Endothelial cell of umbilical vein (primary cell): ENCODE measurements around the gene R3HDM1. TPM values are rescaled to one million over a fixed set of nuclear protein-coding genes. Genes with fewer than 3 reads are reported as not detected.

ENCODE experiments used
- BruUV-seq: library from RNA; stranded (reverse); fragments of 400-500 nt; replicated peaks from 2 replicates; lab custom pipeline; 2021; lab: Mats Ljungman, UMichigan
- CTCF ChIA-PET: fragments of 300-600, 350-600 bp; sonication (Branson Sonifier 250); formaldehyde crosslinking; loops from one replicate; lab custom pipeline; 2021; ENCODE audit warnings: antibody characterized with exemption, inconsistent platforms; lab: Charles Lee
- POLR2A ChIA-PET: fragments of 300-600, 350-600 bp; sonication (Branson Sonifier 250); formaldehyde crosslinking; loops from one replicate; lab custom pipeline; 2021; ENCODE audit warnings: antibody characterized with exemption, inconsistent platforms; lab: Charles Lee
- DNase-seq: peaks from one replicate; pipeline ENCODE4 v3.0.0-alpha.2; 2011; ENCODE audit warnings: low read depth, low spot score
- FAIRE-seq: peaks from 2 replicates; lab custom pipeline; 2011; peaks lifted over from hg19 to GRCh38; lab: Jason Lieb, UNC
- H2AFZ ChIP-seq: 2 replicates; pipeline ENCODE4 v1.6.0; 2012; ENCODE audit warnings: low read depth, low read length, control low read depth, inconsistent platforms
- H3K27ac ChIP-seq: 2 replicates; pipeline ENCODE4 v1.5.1; 2011; ENCODE audit warnings: low read depth, mild to moderate bottlenecking, control low read depth, low read length, moderate library complexity; ENCODE audit not compliant: insufficient read depth
- H3K27me3 ChIP-seq, 2 experiments: 2 replicates each; pipeline versions ENCODE4 v1.6.0 to v1.6.1; 2011; ENCODE audit warnings: low read length in 2 of 2, mixed read lengths in 1 of 2; ENCODE audit not compliant: control insufficient read depth in 2 of 2, insufficient read depth in 2 of 2
- H3K36me3 ChIP-seq, 2 experiments: 2 replicates in 1 of 2; 3 replicates in 1 of 2; pipeline ENCODE4 v1.5.1; 2011; ENCODE audit warnings: low read length in 2 of 2, mild to moderate bottlenecking in 1 of 2, moderate library complexity in 1 of 2; ENCODE audit not compliant: control insufficient read depth in 2 of 2, insufficient read depth in 2 of 2; ENCODE audit errors: extremely low read depth in 1 of 2
- H3K4me1 ChIP-seq: 3 replicates; pipeline ENCODE4 v1.5.1; 2011; ENCODE audit warnings: mild to moderate bottlenecking, low read length; ENCODE audit not compliant: control insufficient read depth, insufficient read depth; ENCODE audit errors: extremely low read depth
- H3K4me2 ChIP-seq: 2 replicates; pipeline ENCODE4 v1.6.1; 2011; ENCODE audit warnings: low read length, control low read depth, mixed read lengths; ENCODE audit not compliant: insufficient read depth
- H3K4me3 ChIP-seq, 3 experiments: fragments of 200-600 bp in 1 of 3; sonication (generic), shearing (Covaris generic) in 1 of 3; replicated peaks in 1 of 3; 2 replicates each; pipeline ENCODE4 v1.5.1; 2011 to 2016; ENCODE audit warnings: control low read depth in 3 of 3, low read length in 3 of 3, mild to moderate bottlenecking in 2 of 3, inconsistent platforms in 1 of 3, low read depth in 1 of 3, moderate library complexity in 1 of 3; ENCODE audit not compliant: insufficient read depth in 1 of 3
- H3K79me2 ChIP-seq: 2 replicates; pipeline ENCODE4 v1.6.0; 2012; ENCODE audit warnings: low read length, inconsistent platforms; ENCODE audit not compliant: control insufficient read depth, insufficient read depth
- H3K9ac ChIP-seq: replicated peaks from 2 replicates; pipeline ENCODE3; 2011; ENCODE audit warnings: low read length, control low read depth; ENCODE audit not compliant: insufficient read depth; ENCODE audit errors: extremely low read depth
- H3K9me1 ChIP-seq: replicated peaks from 3 replicates; pipeline ENCODE4 v1.6.0; 2011; ENCODE audit warnings: mild to moderate bottlenecking, low read length; ENCODE audit not compliant: control insufficient read depth, insufficient read depth; ENCODE audit errors: extremely low read depth
- H3K9me3 ChIP-seq: replicated peaks from 2 replicates; pipeline ENCODE4 v1.5.1; 2012; ENCODE audit warnings: low read length, inconsistent platforms; ENCODE audit not compliant: control insufficient read depth, insufficient read depth
- H4K20me1 ChIP-seq: replicated peaks from 2 replicates; pipeline ENCODE3; 2011; ENCODE audit warnings: mild to moderate bottlenecking, low read length; ENCODE audit not compliant: control insufficient read depth, insufficient read depth; ENCODE audit errors: extremely low read depth
- EZH2 ChIP-seq: IDR thresholded peaks from 2 replicates; pipeline ENCODE4 v1.6.1; 2012; ENCODE audit warnings: borderline replicate concordance, low read depth, mild to moderate bottlenecking, moderate library complexity, low read length, inconsistent platforms; ENCODE audit not compliant: severe bottlenecking
- FOS ChIP-seq: IDR thresholded peaks from 2 replicates; pipeline ENCODE4 v1.6.1; 2011; ENCODE audit warnings: mild to moderate bottlenecking, low read length, moderate library complexity, borderline replicate concordance; ENCODE audit not compliant: insufficient read depth
- GATA2 ChIP-seq: IDR thresholded peaks from 2 replicates; pipeline ENCODE4 v1.7.0; 2011; ENCODE audit warnings: low read depth, mild to moderate bottlenecking, moderate library complexity, mixed read lengths, low read length; ENCODE audit not compliant: insufficient read length, insufficient read depth
- JUN ChIP-seq: IDR thresholded peaks from 2 replicates; pipeline ENCODE4 v1.6.1; 2011; ENCODE audit warnings: borderline replicate concordance, low read depth; ENCODE audit not compliant: insufficient read length, insufficient read depth
- MAX ChIP-seq: IDR thresholded peaks from 2 replicates; pipeline ENCODE4 v1.6.1; 2011; ENCODE audit not compliant: insufficient read depth, insufficient read length
- MYC ChIP-seq: IDR thresholded peaks from one replicate; pipeline ENCODE4 v1.6.1; 2011; ENCODE audit warnings: mild to moderate bottlenecking, low read depth, low read length
- POLR2AphosphoS5 ChIP-seq: IDR thresholded peaks from 2 replicates; pipeline ENCODE4 v1.6.1; 2012; ENCODE audit warnings: low read depth, mild to moderate bottlenecking, control low read depth, low read length, moderate library complexity; ENCODE audit not compliant: insufficient read depth
- dilution Hi-C: fragments of 300-500 bp; cut with MboI; formaldehyde crosslinking; loops from one replicate; pipeline ENCODE4 v1.15.0; 2019; ENCODE audit warnings: low sequenced_read_pairs; ENCODE audit not compliant: extremely low pct_ligation_motif_present
- intact Hi-C: fragments of 100-400 bp; cut with micrococcal nuclease; formaldehyde crosslinking; loops from one replicate; pipeline ENCODE4 v1.10.0; 2022
- polyA plus RNA-seq, 4 experiments: library from polyadenylated mRNA; depleted of rRNA in 3 of 4; stranded (reverse) in 3 of 4; unstranded in 1 of 4; fragments of >200 nt; gene quantifications; 2 replicates each; pipeline versions ENCODE4 v1.2.1 to v1.2.3, GENCODE V29; 2011 to 2012; ENCODE audit warnings: missing spikeins in 1 of 4
- total RNA-seq: library from RNA; stranded (reverse); gene quantifications from 2 replicates; pipeline ENCODE4 v1.2.3, GENCODE V29; 2021
- TF ChIP-seq, protein P1 (sequence below), 2 donors: IDR thresholded peaks; 1 replicate in 1 of 2; 2 replicates in 1 of 2; pipeline ENCODE4 v1.5.1; 2011; ENCODE audit warnings: low read length in 2 of 2, mild to moderate bottlenecking in 2 of 2, moderate library complexity in 2 of 2, control low read depth in 1 of 2, inconsistent platforms in 1 of 2, low read depth in 1 of 2; ENCODE audit not compliant: insufficient read depth in 1 of 2; ENCODE audit errors: extremely low read depth in 1 of 2

R3HDM1 gene
- total and polyA plus RNA-seq, 2 donors (not counting 3 experiments of a cell fraction or from before 2014, with no cell fraction given): 36.6 to 61.8 TPM

DNA sequence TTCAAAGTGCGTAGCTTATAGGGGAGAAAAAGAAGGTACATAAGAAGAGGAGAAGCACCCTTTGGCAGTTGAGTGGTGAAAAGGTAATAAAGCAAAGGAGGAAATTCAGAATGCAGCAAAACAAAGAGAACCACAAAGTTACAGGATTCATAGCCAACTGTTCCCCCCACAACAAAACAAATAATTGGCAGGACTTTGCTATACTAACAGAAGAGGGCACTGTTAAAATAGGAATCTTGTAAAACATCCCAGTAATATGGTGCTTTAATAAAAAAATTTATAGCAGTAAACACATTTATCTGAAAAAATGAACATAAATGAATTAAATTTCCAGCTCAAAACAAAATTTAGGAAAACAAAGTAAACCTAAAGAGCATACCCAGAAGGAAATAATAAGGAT lies 42.3 kb downstream of the R3HDM1 start:
- DNase-seq: peak; percentile 1
- H3K9ac ChIP-seq: no peak overlapping the region
- ChIA-PET POLR2A (interaction anchor here (1.2 kb wide), 1 partner anchor 24 kb away, joined by 4 read pairs; no protein-coding TSS in a partner anchor), CTCF (interaction anchor here (0.9 to 2.5 kb wide), 5 partner anchors 12 to 585 kb away, joined by 3 to 22 read pairs (median 7); partner anchors contain the start of genes R3HDM1 and ZRANB3)
- no peaks in the 10 kb centered on the region for H3K9me1 ChIP-seq
- no peak for FAIRE-seq
- no peaks in the 10 kb centered on the region for H3K9me3 ChIP-seq
- dilution Hi-C loops: no loop called here
- no peak overlapping the region for H2AFZ ChIP-seq
- H3K4me2 ChIP-seq: no peak overlapping the region
- H4K20me1 ChIP-seq: no peaks in the 10 kb centered on the region
- no peaks in the 10 kb centered on the region for H3K36me3 ChIP-seq
- TF ChIP-seq, protein P1, sequence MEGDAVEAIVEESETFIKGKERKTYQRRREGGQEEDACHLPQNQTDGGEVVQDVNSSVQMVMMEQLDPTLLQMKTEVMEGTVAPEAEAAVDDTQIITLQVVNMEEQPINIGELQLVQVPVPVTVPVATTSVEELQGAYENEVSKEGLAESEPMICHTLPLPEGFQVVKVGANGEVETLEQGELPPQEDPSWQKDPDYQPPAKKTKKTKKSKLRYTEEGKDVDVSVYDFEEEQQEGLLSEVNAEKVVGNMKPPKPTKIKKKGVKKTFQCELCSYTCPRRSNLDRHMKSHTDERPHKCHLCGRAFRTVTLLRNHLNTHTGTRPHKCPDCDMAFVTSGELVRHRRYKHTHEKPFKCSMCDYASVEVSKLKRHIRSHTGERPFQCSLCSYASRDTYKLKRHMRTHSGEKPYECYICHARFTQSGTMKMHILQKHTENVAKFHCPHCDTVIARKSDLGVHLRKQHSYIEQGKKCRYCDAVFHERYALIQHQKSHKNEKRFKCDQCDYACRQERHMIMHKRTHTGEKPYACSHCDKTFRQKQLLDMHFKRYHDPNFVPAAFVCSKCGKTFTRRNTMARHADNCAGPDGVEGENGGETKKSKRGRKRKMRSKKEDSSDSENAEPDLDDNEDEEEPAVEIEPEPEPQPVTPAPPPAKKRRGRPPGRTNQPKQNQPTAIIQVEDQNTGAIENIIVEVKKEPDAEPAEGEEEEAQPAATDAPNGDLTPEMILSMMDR (IDR thresholded peaks at IDR 0.05; ENCODE audit: extremely low read depth in 1 of 2, insufficient read depth in 1 of 2, low read depth in 1 of 2, low read length in 2 of 2): no peak
- no peak for TF ChIP-seq FOS
- TF ChIP-seq GATA2: no peak
- no peak for TF ChIP-seq MAX
- H3K27ac ChIP-seq: no peak overlapping the region
- no peak overlapping the region for H3K4me3 ChIP-seq
- no peaks in the 10 kb centered on the region for H3K79me2 ChIP-seq
- no peaks in the 10 kb centered on the region for H3K4me1 ChIP-seq
- intact Hi-C loops: no loop called here
- no peaks in the 10 kb centered on the region for H3K27me3 ChIP-seq
- BruUV-seq: no TSS peak

DNA sequence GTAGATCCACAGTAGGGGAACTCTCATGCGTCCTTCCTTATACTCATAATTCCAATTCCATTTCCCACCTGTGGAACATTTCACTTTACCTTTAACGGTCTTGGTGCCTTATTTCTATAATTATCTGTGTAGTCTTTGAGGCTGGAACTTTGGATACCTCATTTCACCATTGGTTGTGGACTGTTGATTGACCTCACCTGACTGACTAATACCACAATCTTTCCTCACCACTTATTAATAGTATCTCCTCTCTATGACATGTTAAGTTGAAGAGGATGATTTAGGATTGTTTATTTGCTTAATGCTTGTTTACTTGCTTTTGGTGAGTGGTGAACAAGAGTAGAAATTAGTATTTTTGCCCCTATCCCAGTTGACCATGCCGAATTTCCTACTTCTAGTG lies 50.0 kb downstream of the R3HDM1 start:
- FAIRE-seq (no peak), DNase-seq (no peak)
- no TSS peak for BruUV-seq
- ChIA-PET POLR2A (no interaction called here), CTCF (no interaction called here)
- H2AFZ ChIP-seq: no peak overlapping the region
- no peak for TF ChIP-seq EZH2
- TF ChIP-seq, protein P1 (IDR thresholded peaks at IDR 0.05; ENCODE audit: extremely low read depth in 1 of 2, insufficient read depth in 1 of 2, low read depth in 1 of 2, low read length in 2 of 2): no peak
- no peak for TF ChIP-seq POLR2AphosphoS5
- TF ChIP-seq MYC: no peak
- TF ChIP-seq JUN: no peak
- no peaks in the 10 kb centered on the region for H3K4me1 ChIP-seq
- H3K4me2 ChIP-seq: no peak overlapping the region
- H3K36me3 ChIP-seq: no peaks in the 10 kb centered on the region
- no peaks in the 10 kb centered on the region for H3K79me2 ChIP-seq
- dilution Hi-C loops (no loop called here), intact Hi-C loops (no loop called here)
- no peak overlapping the region for H3K9ac ChIP-seq
- H3K27ac ChIP-seq: no peak overlapping the region
- no peaks in the 10 kb centered on the region for H3K9me3 ChIP-seq
- no peak overlapping the region for H3K4me3 ChIP-seq
- no peaks in the 10 kb centered on the region for H3K27me3 ChIP-seq
- H4K20me1 ChIP-seq: peaks cover 4% of the 10 kb centered on the region
- no peaks in the 10 kb centered on the region for H3K9me1 ChIP-seq
